Thyroid gland (tissue), 4 donors: ENCODE results near the gene PAK6. TPM values are rescaled to one million over a fixed set of nuclear protein-coding genes. Genes with fewer than 3 reads are reported as not detected.

Experiments
- DNase-seq, 2 donors: peaks; one replicate each; pipeline ENCODE4 v3.0.0-alpha.2; 2019
- H3K27ac ChIP-seq, 3 donors: fragments of 200-600 bp; sonication (generic); 1 replicate in 2 of 3; 2 replicates in 1 of 3; pipeline ENCODE4 v1.5.1; 2016 to 2019; ENCODE audit warnings: mild to moderate bottlenecking in 1 of 3, moderate library complexity in 1 of 3
- H3K27me3 ChIP-seq: fragments of 200-600 bp; sonication (generic); one replicate; pipeline ENCODE4 v1.5.1; 2019
- H3K36me3 ChIP-seq, 2 donors: fragments of 200-600 bp; sonication (generic); one replicate each; pipeline ENCODE4 v1.5.1; 2016 to 2019
- H3K4me1 ChIP-seq, 2 donors: fragments of 200-600 bp; sonication (generic); one replicate each; pipeline ENCODE4 v1.5.1; 2017 to 2019
- H3K4me3 ChIP-seq, 3 donors: fragments of 200-600 bp; sonication (generic); replicated peaks in 1 of 3; 1 replicate in 2 of 3; 2 replicates in 1 of 3; pipeline ENCODE4 v1.5.1; 2016; ENCODE audit warnings: mild to moderate bottlenecking in 1 of 3
- H3K9me3 ChIP-seq: fragments of 200-600 bp; sonication (generic); one replicate; pipeline ENCODE4 v1.5.1; 2017
- POLR2A ChIP-seq, 2 donors: fragments of 450-650 bp; IDR thresholded peaks; one replicate each; pipeline ENCODE4 v1.6.1; 2017; ENCODE audit warnings: antibody characterized with exemption in 2 of 2, mild to moderate bottlenecking in 2 of 2, moderate library complexity in 1 of 2
- WGBS, 2 donors: methylation state at CpG; one replicate each; pipeline ENCODE4 v1.1.5; 2017; 5-methylcytosine and 5-hydroxymethylcytosine counted together
- intact Hi-C: fragments of 100-400 bp; cut with DNase I; formaldehyde crosslinking; loops from one replicate; pipeline ENCODE4 v1.15.1; 2023
- total RNA-seq, 4 donors: library from RNA; depleted of rRNA; stranded (reverse); fragments of >200 nt; gene quantifications; one replicate each; pipeline ENCODE4 v1.2.3, GENCODE V29; 2016
- TF ChIP-seq, protein P1 (sequence below), 6 experiments: fragments of 200-600 bp in 3 of 6; fragments of 450-650 bp in 3 of 6; sonication (generic) in 3 of 6; IDR thresholded peaks; one replicate each; pipeline ENCODE4 v1.5.1; 2016 to 2019; ENCODE audit warnings: antibody characterized with exemption in 6 of 6, mild to moderate bottlenecking in 2 of 6, inconsistent platforms in 1 of 6, moderate library complexity in 1 of 6

Gene PAK6
- total RNA-seq, 4 donors from 2014 or later = 33.9 to 63.4 (median 43.9) TPM

DNA sequence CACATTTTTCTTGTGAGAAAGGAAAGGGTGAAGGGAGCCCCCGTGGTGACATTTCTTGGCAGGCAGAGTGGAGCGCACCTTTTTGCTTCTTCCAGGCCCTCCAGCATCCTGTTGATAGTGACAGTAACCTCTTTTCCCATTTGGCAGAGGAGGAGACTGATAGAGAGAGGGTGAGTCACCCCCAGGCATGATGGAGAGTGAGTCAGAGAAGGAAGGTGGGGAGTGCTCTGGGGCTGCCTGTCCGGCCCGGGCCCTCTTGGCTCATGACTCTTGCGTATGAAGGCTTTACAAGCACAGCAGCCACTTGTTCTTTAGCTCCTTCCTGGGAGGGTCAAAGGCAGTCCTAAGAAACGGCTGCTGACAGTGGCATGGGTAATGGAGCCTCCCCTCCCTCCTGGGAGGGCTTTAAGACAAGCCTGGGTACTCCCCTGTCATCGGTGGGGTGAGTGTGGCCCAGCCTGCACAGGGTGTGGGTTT is 28.0 kb downstream of the PAK6 start:
- intact Hi-C loops = no loop called here

DNA sequence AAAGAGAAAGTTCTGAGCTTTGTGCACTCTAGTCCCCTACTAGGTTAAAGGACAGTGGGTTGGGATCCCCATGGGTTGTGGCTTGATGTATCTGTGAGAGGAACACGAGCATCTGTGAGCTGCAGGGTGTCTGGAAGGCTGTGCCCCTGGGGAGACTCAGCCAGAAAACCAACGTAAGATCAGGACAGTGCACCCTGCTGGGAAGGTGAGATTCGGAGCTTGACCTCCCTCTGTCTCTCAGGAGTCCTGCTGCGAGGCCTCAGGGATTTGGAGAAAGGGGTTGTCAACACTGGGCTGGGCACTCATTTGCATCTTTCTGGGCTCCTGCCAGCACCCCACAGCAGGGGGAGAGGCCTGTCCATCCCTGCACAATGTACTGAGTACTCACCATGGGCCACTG is 28.8 kb downstream of the PAK6 start:
- no peak overlapping the region for H3K4me3 ChIP-seq
- peaks cover 0 to 7% of the 10 kb centered on the region in 2 donors for H3K36me3 ChIP-seq
- no peaks in the 10 kb centered on the region for H3K27me3 ChIP-seq
- WGBS, 2 donors = 94 to 100% methylated on average over 1 to 4 of the region's 4 CpGs
- H3K9me3 ChIP-seq = no peaks in the 10 kb centered on the region
- H3K27ac ChIP-seq = no peak overlapping the region
- peaks cover 19 to 44% of the 10 kb centered on the region in 2 donors for H3K4me1 ChIP-seq
- intact Hi-C loops = no loop called here
- DNase-seq = no peak
- no peak for TF ChIP-seq POLR2A (IDR thresholded peaks at IDR 0.05)
- TF ChIP-seq, protein P1, sequence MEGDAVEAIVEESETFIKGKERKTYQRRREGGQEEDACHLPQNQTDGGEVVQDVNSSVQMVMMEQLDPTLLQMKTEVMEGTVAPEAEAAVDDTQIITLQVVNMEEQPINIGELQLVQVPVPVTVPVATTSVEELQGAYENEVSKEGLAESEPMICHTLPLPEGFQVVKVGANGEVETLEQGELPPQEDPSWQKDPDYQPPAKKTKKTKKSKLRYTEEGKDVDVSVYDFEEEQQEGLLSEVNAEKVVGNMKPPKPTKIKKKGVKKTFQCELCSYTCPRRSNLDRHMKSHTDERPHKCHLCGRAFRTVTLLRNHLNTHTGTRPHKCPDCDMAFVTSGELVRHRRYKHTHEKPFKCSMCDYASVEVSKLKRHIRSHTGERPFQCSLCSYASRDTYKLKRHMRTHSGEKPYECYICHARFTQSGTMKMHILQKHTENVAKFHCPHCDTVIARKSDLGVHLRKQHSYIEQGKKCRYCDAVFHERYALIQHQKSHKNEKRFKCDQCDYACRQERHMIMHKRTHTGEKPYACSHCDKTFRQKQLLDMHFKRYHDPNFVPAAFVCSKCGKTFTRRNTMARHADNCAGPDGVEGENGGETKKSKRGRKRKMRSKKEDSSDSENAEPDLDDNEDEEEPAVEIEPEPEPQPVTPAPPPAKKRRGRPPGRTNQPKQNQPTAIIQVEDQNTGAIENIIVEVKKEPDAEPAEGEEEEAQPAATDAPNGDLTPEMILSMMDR (IDR thresholded peaks at IDR 0.05) = no peak

More for the DNA sequence above, 28.0 kb downstream of the PAK6 start:
- no peaks in the 10 kb centered on the region for H3K27me3 ChIP-seq
- no peaks in the 10 kb centered on the region for H3K9me3 ChIP-seq
- TF ChIP-seq, protein P1 (IDR thresholded peaks at IDR 0.05) = no peak
- no peak for TF ChIP-seq POLR2A (IDR thresholded peaks at IDR 0.05)
- peaks cover 0 to 7% of the 10 kb centered on the region in 2 donors for H3K36me3 ChIP-seq
- peak overlapping the region in 2 of 3 donors; percentile 21 to 37 for H3K27ac ChIP-seq
- H3K4me1 ChIP-seq = peaks cover 24 to 52% of the 10 kb centered on the region in 2 donors
- no peak overlapping the region for H3K4me3 ChIP-seq
- DNase-seq = peak; percentile 47 to 51
- 52 to 56% methylated on average over 6 to 7 of the region's 7 CpGs for WGBS, 2 donors

DNA sequence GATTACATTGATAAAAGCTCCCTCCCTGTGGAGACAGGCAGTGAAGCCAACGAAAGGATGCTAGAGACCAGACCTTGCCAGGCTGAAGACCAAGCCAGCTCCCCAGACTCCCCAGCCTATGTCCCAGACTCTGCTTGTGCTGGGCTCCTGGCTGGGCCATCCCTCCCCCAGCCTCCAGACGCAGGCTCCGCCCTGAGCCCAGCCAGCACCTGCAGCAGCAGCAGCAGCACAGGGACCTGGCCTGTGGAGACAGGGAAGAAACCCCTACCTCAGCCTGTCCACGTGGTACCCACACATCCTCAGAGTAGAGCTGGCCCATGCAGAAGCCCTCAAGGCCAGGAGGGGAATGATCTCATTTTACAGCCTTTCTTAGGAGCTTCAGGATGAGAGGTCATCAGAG is 30.7 kb downstream of the PAK6 start:
- WGBS, 2 donors = 63 to 75% methylated on average over 2 to 4 of the region's 4 CpGs
- intact Hi-C loops = loop anchor here (5.0 kb wide), 1 partner anchor 222 kb away; no protein-coding TSS in a partner anchor

DNA sequence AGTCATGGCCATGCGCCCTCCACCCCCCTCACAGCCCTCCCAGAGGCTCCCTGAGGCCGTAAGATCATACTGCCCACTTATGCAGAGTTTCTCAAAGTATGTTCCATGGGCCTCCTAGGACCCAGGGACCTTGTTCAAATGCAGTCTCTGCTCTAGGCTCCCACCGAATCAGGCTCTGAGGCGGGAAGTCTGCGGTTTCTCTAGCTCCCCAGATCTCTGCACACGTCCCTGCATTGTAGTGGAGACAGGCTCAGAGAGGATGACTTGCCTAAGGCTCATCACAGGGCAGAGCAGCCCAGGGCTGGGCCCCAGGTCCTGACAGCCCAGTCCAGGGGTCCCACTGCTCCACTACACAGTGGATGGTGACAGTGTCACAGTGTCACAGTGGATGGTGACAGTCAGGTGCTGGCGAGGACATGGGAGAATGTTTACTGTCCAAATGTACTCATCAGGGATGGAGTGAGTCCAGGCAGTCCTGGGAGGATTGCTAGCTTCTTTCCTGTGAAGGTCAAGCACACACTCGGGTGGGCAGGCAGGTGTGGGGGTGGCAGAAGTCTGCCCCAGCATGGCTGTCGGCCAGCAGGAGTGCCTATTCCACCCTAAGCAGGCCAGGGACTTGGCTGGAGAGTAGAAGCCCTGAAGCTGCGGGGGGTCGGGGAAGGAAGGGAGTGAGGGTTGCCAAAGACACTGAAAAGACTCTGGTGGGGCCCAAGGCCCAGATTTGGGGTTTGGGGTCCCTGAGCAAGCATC is 31.6 kb downstream of the PAK6 start:
- Histone ChIP-seq H3K4me3 (no peak overlapping the region), H3K27ac (peak overlapping the region in 2 of 3 donors; percentile 17 to 47), H3K9me3 (no peaks in the 10 kb centered on the region), H3K36me3 (peaks cover 6 to 10% of the 10 kb centered on the region in 2 donors), H3K27me3 (no peaks in the 10 kb centered on the region), H3K4me1 (peaks cover 0 to 25% of the 10 kb centered on the region in 2 donors)
- TF ChIP-seq POLR2A (IDR thresholded peaks at IDR 0.05) = no peak
- TF ChIP-seq, protein P1 (IDR thresholded peaks at IDR 0.05) = no peak
- WGBS, 2 donors = 69 to 75% methylated on average over 10 to 11 of the region's 11 CpGs
- peak; percentile 62 to 70 for DNase-seq
- intact Hi-C loops = loop anchor here (5.0 kb wide), 1 partner anchor 223 kb away; no protein-coding TSS in a partner anchor

More for the DNA sequence above, 30.7 kb downstream of the PAK6 start:
- Histone ChIP-seq H3K27me3 (no peaks in the 10 kb centered on the region), H3K9me3 (no peaks in the 10 kb centered on the region), H3K4me3 (no peak overlapping the region), H3K4me1 (peaks cover 0 to 26% of the 10 kb centered on the region in 2 donors), H3K27ac (no peak overlapping the region), H3K36me3 (peaks cover 6 to 10% of the 10 kb centered on the region in 2 donors)
- no peak for TF ChIP-seq POLR2A (IDR thresholded peaks at IDR 0.05)
- TF ChIP-seq, protein P1 (IDR thresholded peaks at IDR 0.05) = no peak
- DNase-seq = no peak
